ENCODE measurements around the gene PLA1A.
"Not testable (repeated sequence)": the region's sequence is repeated elsewhere in the genome, so short reads cannot be mapped to it uniquely, and the experiment has no call there.

The PLA1A gene

DNA sequence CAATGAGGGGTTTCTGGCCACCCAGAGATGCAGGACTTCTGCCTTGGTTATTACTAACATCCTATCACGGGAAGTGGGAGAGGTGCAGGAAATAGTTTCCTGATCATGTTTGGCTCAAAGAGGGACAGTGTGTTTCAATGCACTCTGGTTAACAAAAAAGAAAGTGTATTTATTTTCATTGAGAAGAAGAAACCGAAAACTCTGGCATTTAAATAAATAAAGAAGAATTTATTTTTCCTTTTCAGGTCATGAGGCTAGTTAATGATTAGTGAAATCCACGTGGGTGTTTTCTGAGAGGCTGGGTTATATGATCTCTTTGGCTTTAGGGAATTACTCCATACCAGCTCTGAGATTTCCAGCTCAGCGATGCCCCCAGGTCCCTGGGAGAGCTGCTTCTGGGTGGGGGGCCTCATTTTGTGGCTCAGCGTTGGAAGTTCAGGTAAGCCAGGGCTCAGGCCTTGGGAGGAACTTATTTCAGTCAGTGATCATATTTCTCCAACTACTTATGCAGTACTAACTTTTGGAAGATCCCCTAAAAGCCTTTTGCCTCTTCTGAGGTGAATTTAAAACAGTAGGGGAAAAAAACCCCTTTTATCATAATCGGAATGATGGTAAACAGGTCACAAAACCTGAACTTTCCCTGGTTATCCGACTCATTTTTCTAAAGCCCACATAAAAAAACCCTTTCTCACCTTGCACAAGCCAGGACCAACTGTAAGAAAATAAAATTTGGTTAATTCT, at the start of gene PLA1A:
PLA1A (plus strand) TSS at position 338 of the 741 bp plus-strand sequence; CDS start at position 367, 29 bp downstream.
- no peak for TF ChIP-seq CTCF (IDR thresholded peaks at IDR 0.05; ENCODE audit: low read depth, low read length)
- no peak within 1 kb of the TSS for H3K4me3 ChIP-seq (replicated peaks in 1 of 2; ENCODE audit: low read depth in 2 of 2, low read length in 2 of 2)
- DNase-seq (ENCODE audit: low read depth in 2 of 2): peak; percentile 16 to 21

DNA sequence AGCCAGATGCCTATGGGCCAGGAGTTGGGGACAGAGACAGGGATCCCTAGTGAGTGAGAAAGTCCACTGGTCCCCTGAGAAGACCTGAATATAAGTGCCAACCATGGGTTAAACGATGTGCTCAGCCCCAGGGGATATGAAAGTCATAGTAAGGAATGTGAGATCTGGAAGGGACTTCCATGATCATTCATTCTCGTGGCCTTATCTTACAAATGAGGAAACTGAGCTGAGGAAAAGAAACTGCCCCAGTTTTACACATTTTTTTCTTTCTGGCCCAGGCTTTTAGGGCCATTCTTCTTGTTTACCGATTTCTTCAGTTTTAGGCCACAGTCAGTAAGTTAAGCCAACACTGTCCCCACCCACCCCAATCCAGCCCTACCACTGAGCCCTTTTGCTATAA, 49.3 kb upstream of the PLA1A start:
- peak in 1 of 2 donors; percentile 6 for DNase-seq (ENCODE audit: low read depth in 2 of 2)
- no peak for TF ChIP-seq CTCF (IDR thresholded peaks at IDR 0.05; ENCODE audit: low read depth, low read length)
- H3K4me3 ChIP-seq (replicated peaks in 1 of 2; ENCODE audit: low read depth in 2 of 2, low read length in 2 of 2): no peak overlapping the region

DNA sequence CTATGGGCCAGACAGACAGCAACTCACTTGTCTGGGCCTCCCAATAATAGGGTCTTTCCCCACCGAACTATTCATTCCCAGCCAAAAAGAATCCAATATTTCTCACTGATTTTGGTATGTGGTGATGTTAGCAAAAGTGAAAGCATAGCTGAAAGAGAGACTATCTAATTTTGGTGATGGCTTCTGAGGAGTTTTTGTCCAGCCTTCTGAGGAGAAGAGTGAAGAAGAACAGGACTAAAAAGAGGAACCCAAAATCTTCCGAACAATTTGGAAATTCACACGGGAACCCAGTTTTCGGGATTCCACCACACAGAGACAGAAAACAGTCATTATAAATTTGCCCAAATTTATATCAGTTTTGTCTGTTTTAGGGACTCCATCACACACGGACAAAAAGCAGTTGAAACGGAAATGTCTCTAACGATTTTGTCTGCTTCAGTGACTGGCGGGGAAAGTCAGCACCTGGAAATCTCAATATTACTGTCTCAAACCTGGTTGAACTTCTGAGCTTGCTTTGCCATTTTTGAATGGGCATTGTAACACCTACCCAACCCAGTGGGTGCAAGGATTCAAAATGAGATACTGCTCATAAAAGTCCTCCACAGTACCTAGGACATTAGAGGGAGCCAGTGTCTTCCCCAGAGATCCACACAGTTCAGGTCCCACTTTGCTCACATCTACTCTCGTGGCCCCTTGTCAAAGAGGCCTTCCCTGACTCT, 47.3 kb upstream of the PLA1A start:
- no peak for DNase-seq (ENCODE audit: low read depth in 2 of 2)

GRCh38 chr3:119551598-119551997, 46.1 kb upstream of the PLA1A start:
- no peak for DNase-seq (ENCODE audit: low read depth in 2 of 2)
- no peak overlapping the region for H3K4me3 ChIP-seq (replicated peaks in 1 of 2; ENCODE audit: low read depth in 2 of 2, low read length in 2 of 2)
- TF ChIP-seq CTCF (IDR thresholded peaks at IDR 0.05; ENCODE audit: low read depth, low read length): no peak

More for the DNA sequence above, 47.3 kb upstream of the PLA1A start:
- no peak overlapping the region for H3K4me3 ChIP-seq (replicated peaks in 1 of 2; ENCODE audit: low read depth in 2 of 2, low read length in 2 of 2)
- no peak for TF ChIP-seq CTCF (IDR thresholded peaks at IDR 0.05; ENCODE audit: low read depth, low read length)

GRCh38 chr3:119552928-119553327, 44.8 kb upstream of the PLA1A start:
- DNase-seq (ENCODE audit: low read depth in 2 of 2); H3K4me3 ChIP-seq (replicated peaks in 1 of 2; ENCODE audit: low read depth in 2 of 2, low read length in 2 of 2): not testable (repeated sequence)

DNA sequence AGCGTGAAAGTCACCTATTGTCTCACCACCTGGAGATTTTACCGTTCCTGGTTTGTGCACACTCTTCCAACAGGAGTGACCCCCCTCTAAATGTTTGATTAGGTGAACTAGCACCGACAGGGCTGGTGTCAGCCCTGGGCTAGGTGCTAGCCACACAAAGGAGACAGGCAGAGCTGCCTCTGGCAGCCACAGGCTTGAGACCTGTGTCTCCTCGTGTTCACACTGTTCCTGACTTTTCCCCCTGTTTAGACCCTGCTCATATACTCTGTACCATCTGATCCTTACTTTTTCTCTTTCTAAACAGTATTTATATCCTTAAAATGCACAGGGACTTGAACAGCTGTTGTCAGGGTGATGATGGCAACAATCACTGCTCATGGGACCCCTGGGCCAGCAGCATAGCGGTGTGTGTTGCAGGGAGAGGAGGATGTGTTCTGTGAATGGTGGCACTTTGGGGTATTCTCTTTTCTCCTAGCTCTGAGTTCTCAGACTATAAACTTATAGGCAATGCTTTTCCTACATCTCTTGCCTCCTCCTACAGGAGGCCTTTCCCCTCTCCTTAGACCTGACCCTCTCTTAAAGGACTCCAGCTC, 43.8 kb upstream of the PLA1A start:
- H3K4me3 ChIP-seq (replicated peaks in 1 of 2; ENCODE audit: low read depth in 2 of 2, low read length in 2 of 2): no peak overlapping the region
- no peak for DNase-seq (ENCODE audit: low read depth in 2 of 2)
- TF ChIP-seq CTCF (IDR thresholded peaks at IDR 0.05; ENCODE audit: low read depth, low read length): no peak

GRCh38 chr3:119555309-119555735, 42.4 kb upstream of the PLA1A start:
- DNase-seq (ENCODE audit: low read depth in 2 of 2): no peak
- no peak overlapping the region for H3K4me3 ChIP-seq (replicated peaks in 1 of 2; ENCODE audit: low read depth in 2 of 2, low read length in 2 of 2)
- no peak for TF ChIP-seq CTCF (IDR thresholded peaks at IDR 0.05; ENCODE audit: low read depth, low read length)
